ENCODE measurements around the gene VWDE. TPM values are rescaled to one million over a fixed set of nuclear protein-coding genes. Genes with fewer than 3 reads are reported as not detected.

The VWDE gene
- total and polyA plus RNA-seq, 10 of the 15 experiments (the other 5 are each of a cell fraction or from before 2014, with no cell fraction given), result 0.74 to 2.1 (median 1.3) TPM

GRCh38 chr7:12440229-12440628 is 36.6 kb upstream of the VWDE start:
- TF ChIP-seq NFYB (IDR thresholded peaks at IDR 0.05; ENCODE audit: insufficient read depth, low read depth, low read length) (no peak), FOXK2 (IDR thresholded peaks at IDR 0.05) (no peak), ETV6 (conservative IDR thresholded peaks at IDR 0.05 in 1 of 2, IDR thresholded peaks at IDR 0.05 in 1 of 2; ENCODE audit: borderline replicate concordance in 1 of 2, low read depth in 1 of 2) (no peak), YY1 (IDR thresholded peaks at IDR 0.05; ENCODE audit: low read depth, low read length) (no peak), ZNF217 (IDR thresholded peaks at IDR 0.05) (no peak), PKNOX1 (IDR thresholded peaks at IDR 0.05) (no peak), TAF1 (IDR thresholded peaks at IDR 0.05; ENCODE audit: borderline replicate concordance, low read depth, low read length) (no peak), ZNF384 (IDR thresholded peaks at IDR 0.05; ENCODE audit: borderline replicate concordance, low read depth, low read length) (no peak), JUNB (IDR thresholded peaks at IDR 0.05) (no peak), EP300 (IDR thresholded peaks at IDR 0.05; ENCODE audit: borderline replicate concordance in 1 of 2, control insufficient read depth in 1 of 2, low read depth in 2 of 2, low read length in 2 of 2) (no peak), PML (IDR thresholded peaks at IDR 0.05; ENCODE audit: low read length) (no peak)
- TF ChIP-seq, protein P1, sequence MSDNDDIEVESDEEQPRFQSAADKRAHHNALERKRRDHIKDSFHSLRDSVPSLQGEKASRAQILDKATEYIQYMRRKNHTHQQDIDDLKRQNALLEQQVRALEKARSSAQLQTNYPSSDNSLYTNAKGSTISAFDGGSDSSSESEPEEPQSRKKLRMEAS (IDR thresholded peaks at IDR 0.05; ENCODE audit: low read depth, low read length), result no peak
- TF ChIP-seq, protein P2, sequence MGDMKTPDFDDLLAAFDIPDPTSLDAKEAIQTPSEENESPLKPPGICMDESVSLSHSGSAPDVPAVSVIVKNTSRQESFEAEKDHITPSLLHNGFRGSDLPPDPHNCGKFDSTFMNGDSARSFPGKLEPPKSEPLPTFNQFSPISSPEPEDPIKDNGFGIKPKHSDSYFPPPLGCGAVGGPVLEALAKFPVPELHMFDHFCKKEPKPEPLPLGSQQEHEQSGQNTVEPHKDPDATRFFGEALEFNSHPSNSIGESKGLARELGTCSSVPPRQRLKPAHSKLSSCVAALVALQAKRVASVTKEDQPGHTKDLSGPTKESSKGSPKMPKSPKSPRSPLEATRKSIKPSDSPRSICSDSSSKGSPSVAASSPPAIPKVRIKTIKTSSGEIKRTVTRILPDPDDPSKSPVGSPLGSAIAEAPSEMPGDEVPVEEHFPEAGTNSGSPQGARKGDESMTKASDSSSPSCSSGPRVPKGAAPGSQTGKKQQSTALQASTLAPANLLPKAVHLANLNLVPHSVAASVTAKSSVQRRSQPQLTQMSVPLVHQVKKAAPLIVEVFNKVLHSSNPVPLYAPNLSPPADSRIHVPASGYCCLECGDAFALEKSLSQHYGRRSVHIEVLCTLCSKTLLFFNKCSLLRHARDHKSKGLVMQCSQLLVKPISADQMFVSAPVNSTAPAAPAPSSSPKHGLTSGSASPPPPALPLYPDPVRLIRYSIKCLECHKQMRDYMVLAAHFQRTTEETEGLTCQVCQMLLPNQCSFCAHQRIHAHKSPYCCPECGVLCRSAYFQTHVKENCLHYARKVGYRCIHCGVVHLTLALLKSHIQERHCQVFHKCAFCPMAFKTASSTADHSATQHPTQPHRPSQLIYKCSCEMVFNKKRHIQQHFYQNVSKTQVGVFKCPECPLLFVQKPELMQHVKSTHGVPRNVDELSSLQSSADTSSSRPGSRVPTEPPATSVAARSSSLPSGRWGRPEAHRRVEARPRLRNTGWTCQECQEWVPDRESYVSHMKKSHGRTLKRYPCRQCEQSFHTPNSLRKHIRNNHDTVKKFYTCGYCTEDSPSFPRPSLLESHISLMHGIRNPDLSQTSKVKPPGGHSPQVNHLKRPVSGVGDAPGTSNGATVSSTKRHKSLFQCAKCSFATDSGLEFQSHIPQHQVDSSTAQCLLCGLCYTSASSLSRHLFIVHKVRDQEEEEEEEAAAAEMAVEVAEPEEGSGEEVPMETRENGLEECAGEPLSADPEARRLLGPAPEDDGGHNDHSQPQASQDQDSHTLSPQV (IDR thresholded peaks at IDR 0.05), result no peak
- intact Hi-C loops (cut with micrococcal nuclease; ENCODE audit: unreplicated experiment), result no loop called here
- Histone ChIP-seq H3K9ac (ENCODE audit: control insufficient read depth, insufficient read depth, low read length) (no peak overlapping the region), H3K27me3 (replicated peaks in 1 of 2; ENCODE audit: control insufficient read depth in 2 of 2, insufficient read depth in 2 of 2, low read length in 1 of 2) (no peaks in the 10 kb centered on the region), H3K27ac (ENCODE audit: control insufficient read depth, insufficient read depth) (no peak overlapping the region), H4K20me1 (ENCODE audit: control insufficient read depth, insufficient read depth) (no peaks in the 10 kb centered on the region), H3K36me3 (ENCODE audit: control insufficient read depth in 2 of 2, insufficient read depth in 2 of 2, low read length in 1 of 2) (no peaks in the 10 kb centered on the region), H2AFZ (ENCODE audit: control insufficient read depth, low read depth, low read length) (no peak overlapping the region), H3K4me3 (no peak overlapping the region), H3K9me3 (replicated peaks; ENCODE audit: control insufficient read depth, insufficient read depth, low read length) (no peaks in the 10 kb centered on the region), H3K4me2 (ENCODE audit: control insufficient read depth, insufficient read depth) (no peak overlapping the region), H3K79me2 (ENCODE audit: control insufficient read depth, insufficient read depth, low read length) (no peaks in the 10 kb centered on the region), H3K4me1 (ENCODE audit: control insufficient read depth, insufficient read depth, low read length) (no peaks in the 10 kb centered on the region)
- FAIRE-seq (no peak), ATAC-seq (no peak), DNase-seq (ENCODE audit: low read depth, low spot score) (no peak)
- RAD21 ChIA-PET (ENCODE audit: unreplicated experiment), result no interaction called here
- SMC1A ChIA-PET (ENCODE audit: uncharacterized antibody, unreplicated experiment), result interaction anchor here (1.4 kb wide), 1 partner anchor 19 kb away, joined by 4 read pairs; no protein-coding TSS in a partner anchor
- 18% methylated on average over 5 of the region's 5 CpGs for WGBS (ENCODE audit: insufficient coverage, insufficient replicate concordance, low lambda C conversion rate, missing lambda C conversion rate)
- CTCF ChIA-PET, result interaction anchor here (1.4 kb wide), 2 partner anchors 14 to 18 kb away, joined by 3 to 6 read pairs; no protein-coding TSS in a partner anchor
- BruUV-seq (replicated peaks), result no TSS peak
- in situ Hi-C loops (cut with MboI), result no loop called here
- POLR2A ChIA-PET, result no interaction called here

All from GM12878 (cell line).